ENCODE data around the gene ANKRD52. TPM values are rescaled to one million over a fixed set of nuclear protein-coding genes. Genes with fewer than 3 reads are reported as not detected.
A peak's percentile ranks its signal among the peaks of the same experiment; 100 is the strongest.

The ANKRD52 gene
- total RNA-seq, 4 donors from 2014 or later, result 14.6 to 42.4 (median 23.9) TPM

DNA sequence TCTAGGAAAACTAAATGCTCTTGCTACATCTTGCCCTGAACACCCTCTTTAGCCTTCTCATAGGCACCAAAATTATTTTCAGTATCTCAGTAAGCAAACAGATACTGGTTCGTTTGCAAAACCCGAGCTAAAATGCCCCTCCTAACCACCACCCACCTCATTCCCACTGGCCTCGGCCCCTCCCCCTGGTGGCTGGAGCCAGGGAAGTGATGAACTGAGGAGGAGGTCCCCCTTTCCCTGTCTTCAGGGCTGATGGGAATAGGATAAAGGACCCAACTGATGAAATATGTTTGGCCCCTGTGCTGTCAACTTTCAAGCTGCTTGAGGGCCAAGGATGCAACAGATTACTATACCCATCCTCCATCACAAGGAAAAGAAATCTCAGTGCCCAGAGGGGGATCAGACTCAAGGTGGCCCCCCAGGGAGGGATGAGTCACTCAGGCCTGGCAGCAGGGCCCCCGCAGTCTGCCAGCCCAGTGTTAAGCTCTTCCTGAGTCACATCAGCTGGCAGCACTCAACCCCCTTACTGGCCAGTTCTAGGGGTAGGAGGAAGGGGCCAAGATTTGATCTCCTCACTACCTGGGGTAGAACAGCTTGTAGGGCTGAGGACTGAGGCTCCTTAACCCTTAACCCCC, 1.7 kb downstream of the ANKRD52 start:
- 25 to 29% methylated on average over 4 of the region's 4 CpGs for WGBS, 2 donors
- no peak for DNase-seq (ENCODE audit: low spot score in 2 of 2)
- Histone ChIP-seq H3K4me1 (peaks cover 0 to 30% (median 21%) of the 10 kb centered on the region in 4 donors), H3K27ac (peak overlapping the region in 3 of 4 donors; percentile 27 to 93 (median 93)), H3K4me3 (peak overlapping the region in 1 of 4 donors; percentile 98), H3K36me3 (peaks cover 3 to 51% (median 38%) of the 10 kb centered on the region in 3 donors), H3K9me3 (no peaks in the 10 kb centered on the region), H3K27me3 (no peaks in the 10 kb centered on the region)
- no peak for TF ChIP-seq POLR2A (IDR thresholded peaks at IDR 0.05)
- TF ChIP-seq, protein P1, sequence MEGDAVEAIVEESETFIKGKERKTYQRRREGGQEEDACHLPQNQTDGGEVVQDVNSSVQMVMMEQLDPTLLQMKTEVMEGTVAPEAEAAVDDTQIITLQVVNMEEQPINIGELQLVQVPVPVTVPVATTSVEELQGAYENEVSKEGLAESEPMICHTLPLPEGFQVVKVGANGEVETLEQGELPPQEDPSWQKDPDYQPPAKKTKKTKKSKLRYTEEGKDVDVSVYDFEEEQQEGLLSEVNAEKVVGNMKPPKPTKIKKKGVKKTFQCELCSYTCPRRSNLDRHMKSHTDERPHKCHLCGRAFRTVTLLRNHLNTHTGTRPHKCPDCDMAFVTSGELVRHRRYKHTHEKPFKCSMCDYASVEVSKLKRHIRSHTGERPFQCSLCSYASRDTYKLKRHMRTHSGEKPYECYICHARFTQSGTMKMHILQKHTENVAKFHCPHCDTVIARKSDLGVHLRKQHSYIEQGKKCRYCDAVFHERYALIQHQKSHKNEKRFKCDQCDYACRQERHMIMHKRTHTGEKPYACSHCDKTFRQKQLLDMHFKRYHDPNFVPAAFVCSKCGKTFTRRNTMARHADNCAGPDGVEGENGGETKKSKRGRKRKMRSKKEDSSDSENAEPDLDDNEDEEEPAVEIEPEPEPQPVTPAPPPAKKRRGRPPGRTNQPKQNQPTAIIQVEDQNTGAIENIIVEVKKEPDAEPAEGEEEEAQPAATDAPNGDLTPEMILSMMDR (IDR thresholded peaks at IDR 0.05), result no peak
- TF ChIP-seq EP300 (IDR thresholded peaks at IDR 0.05), result no peak

DNA sequence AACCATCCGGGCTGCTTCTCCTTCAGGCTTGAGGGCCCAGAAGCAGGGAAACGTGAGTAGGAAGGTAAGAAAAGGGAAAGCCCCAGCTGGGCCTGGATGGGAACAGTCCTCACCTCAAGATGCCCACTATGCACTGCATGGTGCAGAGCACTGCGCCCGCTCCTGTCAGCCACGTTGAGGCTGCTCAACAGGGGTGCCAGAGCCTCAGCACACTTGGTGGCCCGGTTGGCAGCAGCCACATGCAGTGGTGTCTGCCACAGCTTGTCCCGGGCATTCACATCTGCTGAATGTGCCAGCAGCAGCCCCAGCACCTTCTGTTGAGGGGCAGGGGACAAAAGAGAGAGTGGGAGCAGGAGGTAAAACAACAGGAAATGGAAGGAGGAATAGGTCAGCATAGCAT, 2.5 kb downstream of the ANKRD52 start:
- Histone ChIP-seq H3K4me1 (peaks cover 0 to 30% (median 21%) of the 10 kb centered on the region in 4 donors), H3K4me3 (no peak overlapping the region), H3K27me3 (no peaks in the 10 kb centered on the region), H3K9me3 (no peaks in the 10 kb centered on the region), H3K27ac (no peak overlapping the region), H3K36me3 (peaks cover 3 to 59% (median 43%) of the 10 kb centered on the region in 3 donors)
- no peak for DNase-seq (ENCODE audit: low spot score in 2 of 2)
- WGBS, 2 donors, result 83 to 88% methylated on average over 7 of the region's 7 CpGs
- TF ChIP-seq EP300 (IDR thresholded peaks at IDR 0.05) (no peak), POLR2A (IDR thresholded peaks at IDR 0.05) (no peak)
- TF ChIP-seq, protein P1 (IDR thresholded peaks at IDR 0.05), result no peak

DNA sequence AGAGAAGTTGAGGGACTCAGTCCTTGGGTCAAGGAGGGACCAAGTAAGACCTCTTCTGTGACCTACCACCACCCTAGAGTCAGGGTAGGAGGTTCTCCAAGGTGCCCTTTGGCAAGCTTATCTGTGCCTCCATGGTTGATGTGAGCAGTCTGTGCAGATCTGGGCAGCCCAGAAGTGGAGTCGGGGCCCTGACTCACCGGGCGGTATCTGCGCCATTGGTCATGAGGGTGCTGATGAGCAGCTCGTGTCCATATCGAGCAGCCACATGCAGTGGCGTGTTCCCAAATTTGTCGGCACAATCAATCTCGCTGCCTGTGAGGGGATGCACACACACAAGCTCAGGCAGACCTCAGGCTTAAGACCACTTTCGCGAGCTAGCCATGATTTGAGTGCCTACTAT, 5.1 kb downstream of the ANKRD52 start:
- TF ChIP-seq, protein P1 (IDR thresholded peaks at IDR 0.05), result no peak
- TF ChIP-seq EP300 (IDR thresholded peaks at IDR 0.05), result no peak
- TF ChIP-seq POLR2A (IDR thresholded peaks at IDR 0.05), result no peak
- H3K4me3 ChIP-seq, result no peak overlapping the region
- peaks cover 0 to 22% (median 14%) of the 10 kb centered on the region in 4 donors for H3K4me1 ChIP-seq
- H3K9me3 ChIP-seq, result no peaks in the 10 kb centered on the region
- H3K36me3 ChIP-seq, result peaks cover 3 to 85% (median 55%) of the 10 kb centered on the region in 3 donors
- WGBS, 2 donors, result 96 to 97% methylated on average over 11 of the region's 11 CpGs
- no peak for DNase-seq (ENCODE audit: low spot score in 2 of 2)
- H3K27me3 ChIP-seq, result no peaks in the 10 kb centered on the region
- no peak overlapping the region for H3K27ac ChIP-seq

DNA sequence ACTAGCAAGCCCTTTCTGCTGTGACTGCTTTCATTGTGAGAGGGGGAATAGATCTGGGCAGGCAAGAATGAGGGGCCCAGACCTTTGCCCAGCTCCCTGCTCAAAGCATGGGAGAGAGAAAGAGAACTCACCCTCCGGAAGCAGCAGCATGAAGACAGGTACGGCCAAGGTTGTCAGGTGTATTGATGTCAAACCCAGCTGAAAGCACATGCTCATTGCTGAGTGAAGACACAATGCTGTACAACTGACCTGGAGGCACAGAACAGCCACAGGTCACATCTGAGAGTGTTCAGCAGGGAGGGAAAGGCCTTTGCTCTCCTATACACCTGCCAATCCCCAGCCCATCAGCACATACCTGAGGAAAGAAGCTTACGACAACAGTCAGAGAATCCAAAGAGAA, 5.5 kb downstream of the ANKRD52 start:
- peaks cover 0 to 21% (median 14%) of the 10 kb centered on the region in 4 donors for H3K4me1 ChIP-seq
- H3K27me3 ChIP-seq, result no peaks in the 10 kb centered on the region
- no peak overlapping the region for H3K4me3 ChIP-seq
- TF ChIP-seq, protein P1 (IDR thresholded peaks at IDR 0.05), result no peak
- TF ChIP-seq EP300 (IDR thresholded peaks at IDR 0.05) (no peak), POLR2A (IDR thresholded peaks at IDR 0.05) (no peak)
- H3K36me3 ChIP-seq, result peaks cover 3 to 89% (median 59%) of the 10 kb centered on the region in 3 donors
- no peaks in the 10 kb centered on the region for H3K9me3 ChIP-seq
- H3K27ac ChIP-seq, result no peak overlapping the region
- WGBS, 2 donors, result 92% methylated on average over 3 of the region's 3 CpGs
- DNase-seq (ENCODE audit: low spot score in 2 of 2), result no peak

DNA sequence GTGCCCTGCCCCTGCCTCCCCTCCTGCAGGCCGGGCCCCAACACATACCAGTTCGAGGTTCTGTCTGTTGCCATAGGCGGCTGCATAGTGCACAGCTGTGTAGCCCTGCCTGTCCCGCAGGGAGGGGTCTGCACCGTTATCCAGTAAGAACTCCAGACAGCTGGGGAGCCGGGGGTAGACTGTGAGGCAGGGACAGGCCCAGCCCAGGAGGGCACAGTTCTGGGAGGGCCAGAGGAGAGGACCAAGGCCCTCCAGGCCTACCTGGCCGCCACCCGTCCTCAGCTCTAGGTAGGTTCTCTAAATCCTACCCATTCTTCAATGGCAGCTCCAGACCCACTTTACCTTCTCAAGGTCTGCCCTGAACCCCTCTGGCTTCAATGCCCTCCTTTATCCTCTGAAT, 9.5 kb downstream of the ANKRD52 start:
- peaks cover 3 to 100% (median 75%) of the 10 kb centered on the region in 3 donors for H3K36me3 ChIP-seq
- H3K4me3 ChIP-seq, result no peak overlapping the region

More for the DNA sequence above, 9.5 kb downstream of the ANKRD52 start:
- H3K9me3 ChIP-seq, result no peaks in the 10 kb centered on the region
- H3K27me3 ChIP-seq, result no peaks in the 10 kb centered on the region
- WGBS, 2 donors, result 76 to 88% methylated on average over 8 of the region's 8 CpGs
- H3K27ac ChIP-seq, result no peak overlapping the region
- TF ChIP-seq, protein P1 (IDR thresholded peaks at IDR 0.05), result no peak
- TF ChIP-seq POLR2A (IDR thresholded peaks at IDR 0.05) (no peak), EP300 (IDR thresholded peaks at IDR 0.05) (no peak)
- H3K4me1 ChIP-seq, result peaks cover 0 to 7% (median 0%) of the 10 kb centered on the region in 4 donors
- no peak for DNase-seq (ENCODE audit: low spot score in 2 of 2)
